ENCODE results near the gene FARSA. TPM values are rescaled to one million over a fixed set of nuclear protein-coding genes. Genes with fewer than 3 reads are reported as not detected.

The FARSA gene
- total and polyA plus RNA-seq, 2 donors (not counting 1 experiment from before 2014, with no cell fraction given) = 26.4 to 50.1 TPM

DNA sequence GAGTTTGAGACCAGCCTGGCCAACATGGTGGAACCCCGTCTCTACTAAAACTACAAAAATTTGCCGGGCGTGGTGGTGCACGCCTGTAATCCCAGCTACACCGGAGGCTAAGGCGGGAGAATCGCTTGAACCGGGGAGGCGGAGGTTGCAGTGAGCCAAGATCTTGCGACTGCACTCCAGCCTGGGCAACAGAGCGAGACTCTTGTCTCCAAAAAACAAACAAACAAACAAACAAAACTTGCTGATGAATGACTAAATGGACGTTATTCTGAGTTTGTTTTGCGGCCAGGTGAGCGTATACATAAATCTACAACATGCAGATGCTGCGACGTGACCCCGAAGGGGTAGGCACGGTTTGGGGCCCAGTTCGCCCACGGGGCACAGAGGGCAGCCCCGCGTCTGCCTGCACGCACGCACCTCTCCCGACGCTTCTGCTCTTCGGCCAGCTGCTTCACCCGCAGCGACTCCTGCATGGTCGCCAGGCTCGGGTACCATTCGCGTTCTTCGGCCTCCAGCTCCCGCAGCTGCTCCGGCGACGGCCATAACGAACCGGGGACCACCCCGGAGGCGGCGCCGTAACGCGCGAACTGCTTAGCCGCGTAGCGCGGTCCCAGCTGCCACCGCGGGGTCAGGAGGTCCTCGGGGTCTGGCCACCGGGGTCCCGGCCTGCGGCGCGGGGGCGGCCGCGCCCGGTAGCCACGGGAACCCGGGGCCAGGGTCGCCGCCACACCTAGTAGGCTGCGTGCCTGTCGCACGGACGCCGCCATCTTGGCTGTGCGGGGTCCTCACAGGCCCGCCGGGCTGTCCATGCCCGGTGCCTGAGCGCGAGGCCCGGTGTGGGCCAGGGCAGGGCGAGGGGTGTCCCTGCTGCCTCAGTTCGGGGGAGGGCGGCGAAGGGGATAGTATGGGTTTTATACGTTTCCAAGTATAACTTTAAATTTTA lies 23.2 kb upstream of the FARSA start, which contains the start of gene GADD45GIP1:
GADD45GIP1 (minus strand) TSS at position 778 of the 943 bp plus-strand sequence; CDS start at position 767, 11 bp downstream.
- peaks cover 24% of the 10 kb centered on the region for H4K20me1 ChIP-seq (ENCODE audit: control insufficient read depth, insufficient read depth, low read length, poor library complexity, severe bottlenecking)
- peak within 1 kb of the TSS; percentile 74 for H3K9ac ChIP-seq (ENCODE audit: low read length)
- H3K9me3 ChIP-seq (ENCODE audit: control extremely low read depth in 1 of 3, control insufficient read depth in 2 of 3, insufficient read depth in 1 of 3, low read length in 2 of 3) = no peaks in the 10 kb centered on the region
- ChIA-PET CTCF (interaction anchor here (1.1 to 2.5 kb wide), 2 partner anchors 9 to 11 kb away, joined by 3 to 20 read pairs; partner anchors contain the start of gene RAD23A), POLR2A (interaction anchor here (0.6 kb wide), 1 partner anchor 65 kb away, joined by 3 read pairs; no protein-coding TSS in a partner anchor)
- H3K27ac ChIP-seq (ENCODE audit: low read length in 2 of 2) = peak within 1 kb of the TSS; percentile 75 to 90
- H3K4me1 Mint-ChIP-seq = peaks cover 30% of the 10 kb centered on the region
- peak within 1 kb of the TSS; percentile 95 for H3K27ac Mint-ChIP-seq
- H3K4me3 Mint-ChIP-seq = peak within 1 kb of the TSS; percentile 91
- H3K9me3 Mint-ChIP-seq (ENCODE audit: insufficient read depth) = no peaks in the 10 kb centered on the region
- peak within 1 kb of the TSS; percentile 98 for H2AFZ ChIP-seq (ENCODE audit: insufficient read depth, low read depth, low read length, poor library complexity, severe bottlenecking)
- peaks cover 21 to 36% of the 10 kb centered on the region in 2 donors for H3K4me1 ChIP-seq (ENCODE audit: control insufficient read depth in 2 of 2, insufficient read depth in 2 of 2, low read length in 2 of 2)
- no peaks in the 10 kb centered on the region for H3K27me3 ChIP-seq (replicated peaks in 1 of 4; ENCODE audit: control extremely low read depth in 1 of 4, control insufficient read depth in 3 of 4, insufficient read depth in 4 of 4, low read length in 3 of 4)
- whole genome bisulfite sequencing (ENCODE audit: insufficient coverage) = 5% methylated on average over 78 of the region's 84 CpGs
- ATAC-seq (ENCODE audit: low read depth) (peak; percentile 98), DNase-seq (peak; percentile 86)
- peak within 1 kb of the TSS; percentile 82 for H3K4me2 ChIP-seq (replicated peaks; ENCODE audit: low read depth, low read length, poor library complexity, severe bottlenecking)
- peaks cover 4% of the 10 kb centered on the region for H3K79me2 ChIP-seq (ENCODE audit: control insufficient read depth, insufficient read depth, low read length)
- peaks cover 5 to 27% of the 10 kb centered on the region in 2 experiments for H3K36me3 ChIP-seq (replicated peaks in 1 of 2; ENCODE audit: control extremely low read depth in 1 of 2, control insufficient read depth in 1 of 2, extremely low read depth in 1 of 2, insufficient read depth in 2 of 2, low read length in 1 of 2)
- no peak for TF ChIP-seq EZH2 (IDR thresholded peaks at IDR 0.05; ENCODE audit: borderline replicate concordance, insufficient read depth, low read depth, low read length, poor library complexity, severe bottlenecking)
- TF ChIP-seq, protein P1, sequence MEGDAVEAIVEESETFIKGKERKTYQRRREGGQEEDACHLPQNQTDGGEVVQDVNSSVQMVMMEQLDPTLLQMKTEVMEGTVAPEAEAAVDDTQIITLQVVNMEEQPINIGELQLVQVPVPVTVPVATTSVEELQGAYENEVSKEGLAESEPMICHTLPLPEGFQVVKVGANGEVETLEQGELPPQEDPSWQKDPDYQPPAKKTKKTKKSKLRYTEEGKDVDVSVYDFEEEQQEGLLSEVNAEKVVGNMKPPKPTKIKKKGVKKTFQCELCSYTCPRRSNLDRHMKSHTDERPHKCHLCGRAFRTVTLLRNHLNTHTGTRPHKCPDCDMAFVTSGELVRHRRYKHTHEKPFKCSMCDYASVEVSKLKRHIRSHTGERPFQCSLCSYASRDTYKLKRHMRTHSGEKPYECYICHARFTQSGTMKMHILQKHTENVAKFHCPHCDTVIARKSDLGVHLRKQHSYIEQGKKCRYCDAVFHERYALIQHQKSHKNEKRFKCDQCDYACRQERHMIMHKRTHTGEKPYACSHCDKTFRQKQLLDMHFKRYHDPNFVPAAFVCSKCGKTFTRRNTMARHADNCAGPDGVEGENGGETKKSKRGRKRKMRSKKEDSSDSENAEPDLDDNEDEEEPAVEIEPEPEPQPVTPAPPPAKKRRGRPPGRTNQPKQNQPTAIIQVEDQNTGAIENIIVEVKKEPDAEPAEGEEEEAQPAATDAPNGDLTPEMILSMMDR (IDR thresholded peaks at IDR 0.05) = no peak
- H3K27me3 Mint-ChIP-seq = peaks cover 2% of the 10 kb centered on the region
- peak within 1 kb of the TSS; percentile 60 to 83 (median 65) for H3K4me3 ChIP-seq (ENCODE audit: control extremely low read depth in 1 of 5, extremely low read depth in 1 of 5, insufficient read depth in 1 of 5, low read depth in 2 of 5, low read length in 4 of 5)
- intact Hi-C loops (cut with micrococcal nuclease) = loop anchor here (1.0 to 2.0 kb wide), 3 partner anchors 9 to 18 kb away; partner anchors contain the start of genes CALR and RAD23A

Data from B cell (primary cell).